HepG2 (cell line): ENCODE measurements around the gene CDC14B. TPM values are rescaled to one million over a fixed set of nuclear protein-coding genes. Genes with fewer than 3 reads are reported as not detected.

Experiments used
- CBX1 ChIP-seq: IDR thresholded peaks from one replicate; pipeline ENCODE4 v1.6.1; 2016; ENCODE audit warnings: antibody characterized with exemption, low read depth
- KAT8 ChIP-seq: IDR thresholded peaks from 2 replicates; pipeline ENCODE4 v1.6.1; 2016; ENCODE audit warnings: missing genetic modification reagents, missing compliant biosample characterization
- KMT2A ChIP-seq: sonication (generic); formaldehyde crosslinking; IDR thresholded peaks from 2 replicates; pipeline ENCODE4 v1.4.0; 2020; ENCODE audit warnings: missing genetic modification reagents
- MIER2 ChIP-seq: IDR thresholded peaks from 2 replicates; pipeline ENCODE4 v1.6.1; 2016; ENCODE audit warnings: missing biosample characterization, missing genetic modification reagents
- NR2F2 ChIP-seq: IDR thresholded peaks from 2 replicates; pipeline ENCODE4 v1.6.1; 2012; ENCODE audit warnings: low read depth, inconsistent platforms, borderline replicate concordance
- SRSF1 ChIP-seq: fragments of 200-400 bp; formaldehyde crosslinking; optimal IDR thresholded peaks from 2 replicates; pipeline ENCODE3; 2017; ENCODE audit warnings: mild to moderate bottlenecking, low read depth, low read length, moderate library complexity
- TMF1 ChIP-seq: sonication (generic); formaldehyde crosslinking; IDR thresholded peaks from 2 replicates; pipeline ENCODE4 v1.8.1; 2022; ENCODE audit warnings: low read depth, missing genetic modification reagents
- USF2 ChIP-seq, 2 experiments: sonication (generic) in 1 of 2; formaldehyde crosslinking in 1 of 2; IDR thresholded peaks; 2 replicates each; pipeline versions ENCODE4 v1.5.1 to v1.6.1; 2011 to 2020; ENCODE audit warnings: borderline replicate concordance in 1 of 2, low read depth in 1 of 2, low read length in 1 of 2, mild to moderate bottlenecking in 1 of 2, missing genetic modification reagents in 1 of 2, moderate library complexity in 1 of 2
- ZBTB34 ChIP-seq: sonication (generic); formaldehyde crosslinking; IDR thresholded peaks from 2 replicates; pipeline ENCODE4 v1.8.0; 2022; ENCODE audit warnings: mild to moderate bottlenecking, missing genetic modification reagents
- ZBTB7B ChIP-seq: sonication (generic); formaldehyde crosslinking; IDR thresholded peaks from 2 replicates; pipeline ENCODE4 v1.4.0; 2020; ENCODE audit warnings: missing genetic modification reagents
- ZNF160 ChIP-seq: sonication (generic); formaldehyde crosslinking; IDR thresholded peaks from 2 replicates; pipeline ENCODE4 v1.8.0; 2022; ENCODE audit warnings: mild to moderate bottlenecking, inconsistent platforms, missing genetic modification reagents
- ZNF605 ChIP-seq: sonication (generic); formaldehyde crosslinking; IDR thresholded peaks from 2 replicates; pipeline ENCODE4 v1.8.0; 2022; ENCODE audit warnings: mild to moderate bottlenecking, missing genetic modification reagents
- polyA plus RNA-seq, 8 experiments: library from polyadenylated mRNA; depleted of rRNA in 3 of 8; stranded (reverse) in 7 of 8; unstranded in 1 of 8; fragments of >200 nt; fragmentation: Illumina TruSeq in 4 of 8; extraction: Trizol in 4 of 8; gene quantifications; 2 replicates each; pipeline versions ENCODE4 v1.2.1 to v1.2.3, GENCODE V29; 2011 to 2016; ENCODE audit warnings: low read depth in 4 of 8, missing spikeins in 1 of 8, mixed read lengths in 1 of 8; ENCODE audit not compliant: insufficient read depth in 1 of 8
- total RNA-seq, 5 experiments: library from RNA; depleted of rRNA; stranded (reverse); fragments of >200 nt; fragmentation: Illumina TruSeq; extraction: Trizol; gene quantifications; 2 replicates each; pipeline ENCODE4 v1.2.3, GENCODE V29; 2016; ENCODE audit warnings: low read depth in 1 of 5
- TF ChIP-seq, protein P1 (sequence below): sonication (generic); formaldehyde crosslinking; IDR thresholded peaks from 2 replicates; pipeline ENCODE4; 2020; ENCODE audit warnings: missing genetic modification reagents, mild to moderate bottlenecking, borderline replicate concordance
- TF ChIP-seq, protein P2 (sequence below): sonication (generic); formaldehyde crosslinking; IDR thresholded peaks from 2 replicates; pipeline ENCODE4 v1.4.0; 2020; ENCODE audit warnings: missing genetic modification reagents, borderline replicate concordance
- TF ChIP-seq, protein P3 (sequence below): sonication (generic); formaldehyde crosslinking; IDR thresholded peaks from 2 replicates; pipeline ENCODE4 v1.4.0; 2020; ENCODE audit warnings: missing genetic modification reagents
- TF ChIP-seq, protein P4 (sequence below): sonication (generic); formaldehyde crosslinking; conservative IDR thresholded peaks from 2 replicates; pipeline ENCODE4 v1.8.0; 2022; ENCODE audit warnings: low read depth, missing genetic modification reagents

Gene CDC14B
- total and polyA plus RNA-seq, 2 of the 13 experiments (the other 11 are each of a cell fraction or from before 2014, with no cell fraction given) = 25.8 to 33.3 TPM

- TF ChIP-seq ZBTB34 (CRISPR knock-in tag) = no peak
- TF ChIP-seq ZBTB7B (CRISPR knock-in tag) = no peak
- no peak for TF ChIP-seq KMT2A
- no peak for TF ChIP-seq ZNF160 (CRISPR knock-in tag)
- no peak for TF ChIP-seq USF2 (IDR thresholded peaks at IDR 0.05; ENCODE audit: low read depth, low read length)
- no peak for TF ChIP-seq USF2 (CRISPR knock-in tag; IDR thresholded peaks at IDR 0.05; ENCODE audit: borderline replicate concordance)
- TF ChIP-seq MIER2 (CRISPR knock-in tag) = no peak
- no peak for TF ChIP-seq NR2F2
- TF ChIP-seq, protein P1, sequence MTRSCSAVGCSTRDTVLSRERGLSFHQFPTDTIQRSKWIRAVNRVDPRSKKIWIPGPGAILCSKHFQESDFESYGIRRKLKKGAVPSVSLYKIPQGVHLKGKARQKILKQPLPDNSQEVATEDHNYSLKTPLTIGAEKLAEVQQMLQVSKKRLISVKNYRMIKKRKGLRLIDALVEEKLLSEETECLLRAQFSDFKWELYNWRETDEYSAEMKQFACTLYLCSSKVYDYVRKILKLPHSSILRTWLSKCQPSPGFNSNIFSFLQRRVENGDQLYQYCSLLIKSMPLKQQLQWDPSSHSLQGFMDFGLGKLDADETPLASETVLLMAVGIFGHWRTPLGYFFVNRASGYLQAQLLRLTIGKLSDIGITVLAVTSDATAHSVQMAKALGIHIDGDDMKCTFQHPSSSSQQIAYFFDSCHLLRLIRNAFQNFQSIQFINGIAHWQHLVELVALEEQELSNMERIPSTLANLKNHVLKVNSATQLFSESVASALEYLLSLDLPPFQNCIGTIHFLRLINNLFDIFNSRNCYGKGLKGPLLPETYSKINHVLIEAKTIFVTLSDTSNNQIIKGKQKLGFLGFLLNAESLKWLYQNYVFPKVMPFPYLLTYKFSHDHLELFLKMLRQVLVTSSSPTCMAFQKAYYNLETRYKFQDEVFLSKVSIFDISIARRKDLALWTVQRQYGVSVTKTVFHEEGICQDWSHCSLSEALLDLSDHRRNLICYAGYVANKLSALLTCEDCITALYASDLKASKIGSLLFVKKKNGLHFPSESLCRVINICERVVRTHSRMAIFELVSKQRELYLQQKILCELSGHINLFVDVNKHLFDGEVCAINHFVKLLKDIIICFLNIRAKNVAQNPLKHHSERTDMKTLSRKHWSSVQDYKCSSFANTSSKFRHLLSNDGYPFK = no peak; the same call in 1 of the 2 replicates
- no peak for TF ChIP-seq CBX1
- no peak for TF ChIP-seq KAT8
- no peak for TF ChIP-seq ZNF605 (CRISPR knock-in tag)
- no peak for TF ChIP-seq SRSF1
- TF ChIP-seq, protein P2, sequence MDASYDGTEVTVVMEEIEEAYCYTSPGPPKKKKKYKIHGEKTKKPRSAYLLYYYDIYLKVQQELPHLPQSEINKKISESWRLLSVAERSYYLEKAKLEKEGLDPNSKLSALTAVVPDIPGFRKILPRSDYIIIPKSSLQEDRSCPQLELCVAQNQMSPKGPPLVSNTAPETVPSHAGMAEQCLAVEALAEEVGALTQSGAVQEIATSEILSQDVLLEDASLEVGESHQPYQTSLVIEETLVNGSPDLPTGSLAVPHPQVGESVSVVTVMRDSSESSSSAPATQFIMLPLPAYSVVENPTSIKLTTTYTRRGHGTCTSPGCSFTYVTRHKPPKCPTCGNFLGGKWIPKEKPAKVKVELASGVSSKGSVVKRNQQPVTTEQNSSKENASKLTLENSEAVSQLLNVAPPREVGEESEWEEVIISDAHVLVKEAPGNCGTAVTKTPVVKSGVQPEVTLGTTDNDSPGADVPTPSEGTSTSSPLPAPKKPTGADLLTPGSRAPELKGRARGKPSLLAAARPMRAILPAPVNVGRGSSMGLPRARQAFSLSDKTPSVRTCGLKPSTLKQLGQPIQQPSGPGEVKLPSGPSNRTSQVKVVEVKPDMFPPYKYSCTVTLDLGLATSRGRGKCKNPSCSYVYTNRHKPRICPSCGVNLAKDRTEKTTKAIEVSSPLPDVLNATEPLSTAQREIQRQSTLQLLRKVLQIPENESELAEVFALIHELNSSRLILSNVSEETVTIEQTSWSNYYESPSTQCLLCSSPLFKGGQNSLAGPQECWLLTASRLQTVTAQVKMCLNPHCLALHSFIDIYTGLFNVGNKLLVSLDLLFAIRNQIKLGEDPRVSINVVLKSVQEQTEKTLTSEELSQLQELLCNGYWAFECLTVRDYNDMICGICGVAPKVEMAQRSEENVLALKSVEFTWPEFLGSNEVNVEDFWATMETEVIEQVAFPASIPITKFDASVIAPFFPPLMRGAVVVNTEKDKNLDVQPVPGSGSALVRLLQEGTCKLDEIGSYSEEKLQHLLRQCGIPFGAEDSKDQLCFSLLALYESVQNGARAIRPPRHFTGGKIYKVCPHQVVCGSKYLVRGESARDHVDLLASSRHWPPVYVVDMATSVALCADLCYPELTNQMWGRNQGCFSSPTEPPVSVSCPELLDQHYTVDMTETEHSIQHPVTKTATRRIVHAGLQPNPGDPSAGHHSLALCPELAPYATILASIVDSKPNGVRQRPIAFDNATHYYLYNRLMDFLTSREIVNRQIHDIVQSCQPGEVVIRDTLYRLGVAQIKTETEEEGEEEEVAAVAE = no peak
- TF ChIP-seq, protein P3, sequence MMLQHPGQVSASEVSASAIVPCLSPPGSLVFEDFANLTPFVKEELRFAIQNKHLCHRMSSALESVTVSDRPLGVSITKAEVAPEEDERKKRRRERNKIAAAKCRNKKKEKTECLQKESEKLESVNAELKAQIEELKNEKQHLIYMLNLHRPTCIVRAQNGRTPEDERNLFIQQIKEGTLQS (CRISPR knock-in tag) = no peak
- TF ChIP-seq, protein P4, sequence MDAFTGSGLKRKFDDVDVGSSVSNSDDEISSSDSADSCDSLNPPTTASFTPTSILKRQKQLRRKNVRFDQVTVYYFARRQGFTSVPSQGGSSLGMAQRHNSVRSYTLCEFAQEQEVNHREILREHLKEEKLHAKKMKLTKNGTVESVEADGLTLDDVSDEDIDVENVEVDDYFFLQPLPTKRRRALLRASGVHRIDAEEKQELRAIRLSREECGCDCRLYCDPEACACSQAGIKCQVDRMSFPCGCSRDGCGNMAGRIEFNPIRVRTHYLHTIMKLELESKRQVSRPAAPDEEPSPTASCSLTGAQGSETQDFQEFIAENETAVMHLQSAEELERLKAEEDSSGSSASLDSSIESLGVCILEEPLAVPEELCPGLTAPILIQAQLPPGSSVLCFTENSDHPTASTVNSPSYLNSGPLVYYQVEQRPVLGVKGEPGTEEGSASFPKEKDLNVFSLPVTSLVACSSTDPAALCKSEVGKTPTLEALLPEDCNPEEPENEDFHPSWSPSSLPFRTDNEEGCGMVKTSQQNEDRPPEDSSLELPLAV (CRISPR knock-in tag) = no peak
- TF ChIP-seq TMF1 (CRISPR knock-in tag) = no peak
Observed at GRCh38 chr9:96654450-96655197, 35.0 kb upstream of the CDC14B start (continued).
